Chondrocyte (in vitro differentiated cells): ENCODE results near the gene SRCIN1. TPM values are rescaled to one million over a fixed set of nuclear protein-coding genes. Genes with fewer than 3 reads are reported as not detected.

Source experiments
- DNase-seq: peaks from one replicate; pipeline ENCODE4 v3.0.0; 2021; ENCODE audit warnings: mixed read lengths, low spot score
- H3K27ac Mint-ChIP-seq: one replicate; pipeline ENCODE4 v1.8.0; 2021; ENCODE audit warnings: mild to moderate bottlenecking, moderate library complexity, mixed read lengths; ENCODE audit not compliant: unreplicated experiment
- H3K27me3 Mint-ChIP-seq: 2 replicates; pipeline ENCODE4 v1.8.0; 2021; ENCODE audit warnings: low read depth, mixed read lengths
- H3K36me3 Mint-ChIP-seq: 2 replicates; pipeline ENCODE4 v1.8.0; 2021; ENCODE audit warnings: low read depth, mixed read lengths
- H3K4me1 Mint-ChIP-seq: 2 replicates; pipeline ENCODE4 v1.8.0; 2021; ENCODE audit warnings: low read depth, mild to moderate bottlenecking, mixed read lengths
- H3K4me3 Mint-ChIP-seq: one replicate; pipeline ENCODE4 v1.8.0; 2021; ENCODE audit warnings: mild to moderate bottlenecking, moderate library complexity, mixed read lengths; ENCODE audit not compliant: unreplicated experiment
- H3K9me3 Mint-ChIP-seq: 2 replicates; pipeline ENCODE4 v1.8.0; 2021; ENCODE audit warnings: low read depth, mixed read lengths
- CTCF ChIP-seq: fragments of 200-600 bp; sonication (generic); IDR thresholded peaks from 2 replicates; pipeline ENCODE4 v1.5.0; 2021; ENCODE audit warnings: antibody characterized with exemption, mild to moderate bottlenecking, moderate library complexity
- total RNA-seq: library from RNA; stranded (reverse); gene quantifications from 3 replicates; pipeline ENCODE4 v1.2.1, GENCODE V29; 2021

SRCIN1 gene
- total RNA-seq, 1 donor from 2014 or later: 0.30 TPM

DNA sequence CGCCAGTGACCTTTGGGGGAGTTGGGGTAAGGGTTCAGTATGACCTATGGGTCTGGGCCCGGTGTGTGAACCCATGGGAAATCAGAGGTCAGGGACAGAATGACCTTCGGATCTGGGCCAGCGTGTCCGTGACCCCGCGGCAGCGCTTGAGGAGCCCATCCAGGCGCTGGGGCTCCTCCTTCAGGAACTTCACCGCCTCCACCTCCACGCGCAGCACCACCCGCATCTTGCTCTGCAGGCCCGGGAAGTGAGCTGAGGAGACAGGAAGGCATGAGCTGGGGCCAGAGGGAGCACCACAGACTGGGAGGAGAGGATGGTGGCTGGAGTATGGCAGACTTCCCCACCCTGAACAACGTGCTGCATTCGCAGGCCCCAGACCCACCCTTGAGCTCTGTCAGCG, 53.4 kb downstream of the SRCIN1 start:
- no peak for TF ChIP-seq CTCF
- Mint-ChIP-seq H3K4me1 (no peaks in the 10 kb centered on the region), H3K9me3 (no peaks in the 10 kb centered on the region), H3K36me3 (no peaks in the 10 kb centered on the region), H3K27ac (no peak overlapping the region), H3K27me3 (peaks cover 28% of the 10 kb centered on the region), H3K4me3 (no peak overlapping the region)
- DNase-seq: no peak

DNA sequence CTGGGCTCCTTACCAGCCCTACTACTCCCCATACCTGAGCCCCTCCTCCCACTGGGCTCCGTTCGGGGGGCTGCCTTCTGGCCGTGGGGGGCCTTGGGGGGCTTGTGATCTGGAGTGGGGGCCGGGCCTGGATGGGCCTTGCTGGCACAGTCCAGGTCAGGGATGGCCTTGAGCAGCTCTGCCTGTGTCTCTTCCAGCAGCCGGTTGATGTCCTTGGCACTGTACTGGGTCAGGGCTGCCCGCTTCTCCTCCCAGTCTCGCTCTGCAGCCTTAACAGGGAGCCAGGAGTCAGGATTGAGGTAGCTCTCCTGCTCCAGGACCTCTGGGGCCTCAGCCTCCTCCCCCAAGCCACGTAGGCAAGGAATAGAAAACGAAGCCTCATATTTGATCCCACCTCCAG, 54.6 kb downstream of the SRCIN1 start:
- H3K9me3 Mint-ChIP-seq: no peaks in the 10 kb centered on the region
- TF ChIP-seq CTCF: no peak
- peaks cover 34% of the 10 kb centered on the region for H3K27me3 Mint-ChIP-seq
- no peaks in the 10 kb centered on the region for H3K4me1 Mint-ChIP-seq
- H3K4me3 Mint-ChIP-seq: no peak overlapping the region
- H3K36me3 Mint-ChIP-seq: no peaks in the 10 kb centered on the region
- DNase-seq: no peak
- H3K27ac Mint-ChIP-seq: no peak overlapping the region

DNA sequence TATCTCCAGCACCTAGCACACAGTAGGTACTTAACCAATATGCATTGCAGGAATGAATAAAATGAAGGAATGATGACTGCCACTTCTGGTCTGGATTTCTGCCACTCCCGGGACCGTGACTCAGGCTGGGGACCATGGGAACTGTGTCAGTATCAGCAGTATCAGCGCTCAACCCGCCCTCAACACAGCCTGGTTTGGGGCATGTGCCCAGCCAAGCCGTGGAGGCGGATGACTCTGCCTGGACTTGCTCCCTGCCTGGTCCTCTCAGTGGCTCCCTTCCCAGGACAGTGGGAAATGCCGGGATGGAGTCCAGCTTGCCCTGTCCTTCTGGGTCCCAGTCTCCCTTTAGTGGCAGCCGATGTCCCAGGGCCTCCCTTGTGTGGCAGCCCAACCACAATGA, 55.1 kb downstream of the SRCIN1 start:
- no peaks in the 10 kb centered on the region for H3K9me3 Mint-ChIP-seq
- no peak for DNase-seq
- no peak overlapping the region for H3K4me3 Mint-ChIP-seq
- no peak overlapping the region for H3K27ac Mint-ChIP-seq
- TF ChIP-seq CTCF: no peak
- no peaks in the 10 kb centered on the region for H3K4me1 Mint-ChIP-seq
- H3K36me3 Mint-ChIP-seq: no peaks in the 10 kb centered on the region
- H3K27me3 Mint-ChIP-seq: peaks cover 33% of the 10 kb centered on the region

- no peak overlapping the region for H3K27ac Mint-ChIP-seq
- H3K27me3 Mint-ChIP-seq: peaks cover 27% of the 10 kb centered on the region
Measured at GRCh38 chr17:38549285-38549684, 56.5 kb downstream of the SRCIN1 start.

DNA sequence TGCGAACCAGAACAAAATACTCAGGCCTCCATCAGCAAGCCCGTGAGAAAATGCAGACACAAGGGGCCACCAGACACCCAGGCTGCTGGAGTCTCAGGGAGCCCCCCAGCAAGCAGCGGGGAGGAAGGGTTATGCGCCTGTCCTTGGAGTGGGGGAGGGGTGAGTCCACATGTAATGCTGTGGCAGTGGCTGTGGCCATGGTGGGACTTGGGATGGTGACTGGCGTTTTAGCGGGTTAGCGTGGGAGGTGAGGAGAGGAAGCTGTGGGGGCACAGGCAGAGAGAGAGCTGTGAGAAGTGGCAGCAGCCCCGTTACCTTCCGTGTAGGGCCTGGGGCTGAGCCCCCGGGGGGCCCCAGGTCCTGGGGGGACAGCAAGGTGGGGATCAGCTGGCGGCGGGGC, 58.3 kb downstream of the SRCIN1 start:
- H3K36me3 Mint-ChIP-seq: no peaks in the 10 kb centered on the region
- H3K4me1 Mint-ChIP-seq: no peaks in the 10 kb centered on the region
- H3K27ac Mint-ChIP-seq: no peak overlapping the region
- no peak for DNase-seq
- no peaks in the 10 kb centered on the region for H3K9me3 Mint-ChIP-seq
- peaks cover 20% of the 10 kb centered on the region for H3K27me3 Mint-ChIP-seq
- TF ChIP-seq CTCF: no peak
- H3K4me3 Mint-ChIP-seq: no peak overlapping the region

More at GRCh38 chr17:38549285-38549684, 56.5 kb downstream of the SRCIN1 start:
- no peaks in the 10 kb centered on the region for H3K36me3 Mint-ChIP-seq
- TF ChIP-seq CTCF: no peak
- DNase-seq: no peak
- H3K4me3 Mint-ChIP-seq: no peak overlapping the region
- no peaks in the 10 kb centered on the region for H3K9me3 Mint-ChIP-seq
- no peaks in the 10 kb centered on the region for H3K4me1 Mint-ChIP-seq
